SK-N-SH (cell line): ENCODE results near the gene MRPS11. TPM values are rescaled to one million over a fixed set of nuclear protein-coding genes. Genes with fewer than 3 reads are reported as not detected.

Experiments used
- CTCF ChIA-PET: fragments of 300-600, 350-600 bp; formaldehyde crosslinking; extraction: SDS; loops from one replicate; lab custom pipeline; 2021; lab: Yijun Ruan, JAX
- POLR2A ChIA-PET: fragments of 350-600 bp; sonication (Branson Sonifier 250); formaldehyde crosslinking; extraction: SDS; loops from one replicate; lab custom pipeline; 2020; ENCODE audit warnings: antibody characterized with exemption, inconsistent platforms; lab: Yijun Ruan, JAX
- DNase-seq: peaks from one replicate; pipeline ENCODE4 v3.0.0; 2012
- H2AFZ ChIP-seq: fragments of 200-600 bp; sonication (generic); 2 replicates; pipeline ENCODE4 v1.8.1; 2016; ENCODE audit warnings: antibody characterized with exemption, mild to moderate bottlenecking, low read depth
- H3F3A ChIP-seq: fragments of 200-600 bp; sonication (generic); replicated peaks from 2 replicates; pipeline ENCODE3; 2016; ENCODE audit warnings: antibody characterized with exemption, mild to moderate bottlenecking; ENCODE audit not compliant: insufficient read depth
- H3K27ac ChIP-seq, 2 experiments: fragments of 200-500 bp in 1 of 2; fragments of 200-600 bp in 1 of 2; sonication (Bioruptor generic) in 1 of 2; sonication (generic), shearing (Covaris generic) in 1 of 2; 2 replicates each; pipeline versions ENCODE4 v1.5.1 to v1.6.1; 2014 to 2016; ENCODE audit warnings: low read depth in 2 of 2, inconsistent platforms in 1 of 2, low read length in 1 of 2, mild to moderate bottlenecking in 1 of 2, mixed read lengths in 1 of 2
- H3K27me3 ChIP-seq: fragments of 200-600 bp; sonication (generic), shearing (Covaris generic); 2 replicates; pipeline ENCODE4 v1.6.1; 2016; ENCODE audit warnings: mixed run types; ENCODE audit not compliant: insufficient read depth
- H3K36me3 ChIP-seq, 2 experiments: fragments of 200-500 bp in 1 of 2; fragments of 200-600 bp in 1 of 2; sonication (Bioruptor generic) in 1 of 2; sonication (generic) in 1 of 2; replicated peaks in 1 of 2; 2 replicates each; pipeline versions ENCODE3 to v1.5.1; 2014 to 2016; ENCODE audit warnings: low read length in 1 of 2, mild to moderate bottlenecking in 1 of 2; ENCODE audit not compliant: insufficient read depth in 2 of 2, control insufficient read depth in 1 of 2
- H3K4me1 ChIP-seq, 2 experiments: fragments of 200-500 bp in 1 of 2; fragments of 200-600 bp in 1 of 2; sonication (Bioruptor generic) in 1 of 2; sonication (generic), shearing (Covaris generic) in 1 of 2; 2 replicates each; pipeline versions ENCODE4 v1.5.1 to v1.6.1; 2014 to 2016; ENCODE audit warnings: low read depth in 1 of 2, low read length in 1 of 2, mixed run types in 1 of 2; ENCODE audit not compliant: insufficient read depth in 2 of 2, control insufficient read depth in 1 of 2
- H3K4me2 ChIP-seq: fragments of 200-600 bp; sonication (generic), shearing (Covaris generic); 2 replicates; pipeline ENCODE4 v1.6.1; 2017; ENCODE audit warnings: mixed run types
- H3K4me3 ChIP-seq, 2 experiments: fragments of 200-500 bp in 1 of 2; fragments of 200-600 bp in 1 of 2; sonication (Bioruptor generic) in 1 of 2; sonication (generic), shearing (Covaris generic) in 1 of 2; 2 replicates each; pipeline versions ENCODE4 v1.5.1 to v1.8.1; 2014 to 2016; ENCODE audit warnings: low read depth in 2 of 2, inconsistent platforms in 1 of 2, low read length in 1 of 2, mild to moderate bottlenecking in 1 of 2, mixed read lengths in 1 of 2, moderate library complexity in 1 of 2
- H3K79me2 ChIP-seq: fragments of 200-600 bp; sonication (generic); 2 replicates; pipeline ENCODE4 v1.8.1; 2017; ENCODE audit warnings: mild to moderate bottlenecking; ENCODE audit not compliant: insufficient read depth
- H3K9ac ChIP-seq: fragments of 200-600 bp; sonication (generic); 2 replicates; pipeline ENCODE4 v1.6.1; 2017; ENCODE audit warnings: mixed run types
- H3K9me2 ChIP-seq: fragments of 200-600 bp; sonication (generic); 2 replicates; pipeline ENCODE4 v1.6.1; 2017; ENCODE audit warnings: mixed run types
- H3K9me3 ChIP-seq: fragments of 200-600 bp; sonication (generic); 2 replicates; pipeline ENCODE4 v1.6.1; 2017; ENCODE audit warnings: mixed run types, mild to moderate bottlenecking, moderate library complexity
- H4K20me1 ChIP-seq: fragments of 200-600 bp; sonication (generic); 2 replicates; pipeline ENCODE4 v1.6.1; 2017; ENCODE audit warnings: mild to moderate bottlenecking, mixed run types; ENCODE audit not compliant: insufficient read depth
- CHD2 ChIP-seq: fragments of 150-350 bp; IDR thresholded peaks from 2 replicates; pipeline ENCODE4 v1.6.1; 2018; ENCODE audit warnings: low read length; ENCODE audit not compliant: partially characterized antibody
- FOSL2 ChIP-seq: IDR thresholded peaks from 2 replicates; pipeline ENCODE4 v1.4.0; 2012; ENCODE audit warnings: low read depth, mild to moderate bottlenecking, moderate library complexity, borderline replicate concordance
- FOXJ3 ChIP-seq: sonication (generic); formaldehyde crosslinking; IDR thresholded peaks from 2 replicates; pipeline ENCODE4 v1.5.1; 2020; ENCODE audit warnings: mild to moderate bottlenecking, missing genetic modification reagents
- FOXM1 ChIP-seq: IDR thresholded peaks from 2 replicates; pipeline ENCODE4 v1.4.0; 2012; ENCODE audit warnings: low read depth, mild to moderate bottlenecking
- MEF2A ChIP-seq: IDR thresholded peaks from 2 replicates; pipeline ENCODE4 v1.4.0; 2012; ENCODE audit warnings: low read depth, borderline replicate concordance
- POLR2AphosphoS5 ChIP-seq: IDR thresholded peaks from 2 replicates; pipeline ENCODE4 v1.6.1; 2012; ENCODE audit warnings: low read depth, low read length
- RXRA ChIP-seq: IDR thresholded peaks from 2 replicates; pipeline ENCODE4 v1.4.0; 2012; ENCODE audit warnings: low read depth, mild to moderate bottlenecking, borderline replicate concordance
- SMC3 ChIP-seq: IDR thresholded peaks from 2 replicates; pipeline ENCODE4 v1.6.1; 2012; ENCODE audit warnings: low read depth, low read length, improper control_type of control experiment
- TCF12 ChIP-seq: IDR thresholded peaks from 2 replicates; pipeline ENCODE4 v1.4.0; 2012
- WGBS: methylation state at CpG from one replicate; pipeline ENCODE4 v1.1.6; 2017; ENCODE audit warnings: low lambda C conversion rate; 5-methylcytosine and 5-hydroxymethylcytosine counted together
- polyA plus RNA-seq, 3 experiments: library from polyadenylated mRNA; depleted of rRNA; stranded (reverse); fragments of >200 nt; gene quantifications; 2 replicates each; pipeline ENCODE4 v1.2.3, GENCODE V29; 2012
- TF ChIP-seq, protein P1 (sequence below): IDR thresholded peaks from 2 replicates; pipeline ENCODE4 v1.6.1; 2012; ENCODE audit warnings: mild to moderate bottlenecking, low read depth, low read length, moderate library complexity
- TF ChIP-seq, protein P2 (sequence below): fragments of 150-350 bp; IDR thresholded peaks from 2 replicates; pipeline ENCODE4 v1.6.1; 2017; ENCODE audit warnings: antibody characterized with exemption, low read length, low read depth, borderline replicate concordance
- TF ChIP-seq, protein P3 (sequence below): fragments of 200-600 bp; sonication (generic); IDR thresholded peaks from 2 replicates; pipeline ENCODE4 v1.6.1; 2017; ENCODE audit warnings: antibody characterized with exemption, mild to moderate bottlenecking, moderate library complexity
- TF ChIP-seq, protein P4 (sequence below): IDR thresholded peaks from 2 replicates; pipeline ENCODE4; 2012

Gene MRPS11
- polyA plus RNA-seq, 1 of the 3 experiments (the other 2 are of a cell fraction), result 101 TPM

DNA sequence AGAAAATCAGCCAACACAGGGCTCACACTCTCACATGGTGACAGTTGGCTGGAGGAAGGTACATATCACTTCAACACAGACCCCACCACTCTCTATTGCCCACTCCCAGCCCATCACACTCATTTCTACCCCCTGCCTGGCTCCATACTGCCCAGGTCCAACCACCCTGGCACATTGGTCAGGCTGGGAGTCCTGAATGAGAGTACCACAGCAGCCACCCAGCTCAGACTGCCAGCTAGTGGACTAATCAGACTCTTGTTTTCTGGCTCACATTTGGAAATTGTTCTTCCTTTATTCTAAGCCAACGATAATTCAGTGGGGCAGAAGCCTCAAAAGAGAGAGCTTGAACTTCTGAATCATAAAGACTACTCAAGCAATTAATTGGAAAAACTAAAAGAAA, 20.3 kb upstream of the MRPS11 start (continued):
- no peak for TF ChIP-seq MEF2A

DNA sequence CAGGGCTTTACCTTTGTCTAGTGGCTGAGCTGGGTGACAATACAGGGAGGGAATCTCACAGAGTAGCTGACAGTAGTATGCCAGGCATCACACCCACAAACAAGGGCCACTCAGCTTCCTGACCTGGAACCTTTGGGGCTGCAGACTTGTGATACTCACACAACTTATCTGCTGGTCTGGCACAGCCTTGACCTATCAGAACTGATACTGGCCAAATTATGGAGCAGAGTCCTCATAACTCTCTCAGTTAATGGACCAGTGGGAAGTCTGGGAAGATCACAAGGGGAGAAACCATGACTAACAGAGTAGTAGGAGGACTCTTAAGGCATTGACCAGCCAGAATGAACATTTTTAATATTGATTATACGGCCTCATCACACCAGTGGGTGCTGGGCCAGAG, 19.8 kb upstream of the MRPS11 start:
- TF ChIP-seq CHD2 (no peak), FOXJ3 (no peak), FOSL2 (no peak), TCF12 (no peak), FOXM1 (no peak), SMC3 (no peak), POLR2AphosphoS5 (no peak), RXRA (no peak)
- TF ChIP-seq, protein P1, sequence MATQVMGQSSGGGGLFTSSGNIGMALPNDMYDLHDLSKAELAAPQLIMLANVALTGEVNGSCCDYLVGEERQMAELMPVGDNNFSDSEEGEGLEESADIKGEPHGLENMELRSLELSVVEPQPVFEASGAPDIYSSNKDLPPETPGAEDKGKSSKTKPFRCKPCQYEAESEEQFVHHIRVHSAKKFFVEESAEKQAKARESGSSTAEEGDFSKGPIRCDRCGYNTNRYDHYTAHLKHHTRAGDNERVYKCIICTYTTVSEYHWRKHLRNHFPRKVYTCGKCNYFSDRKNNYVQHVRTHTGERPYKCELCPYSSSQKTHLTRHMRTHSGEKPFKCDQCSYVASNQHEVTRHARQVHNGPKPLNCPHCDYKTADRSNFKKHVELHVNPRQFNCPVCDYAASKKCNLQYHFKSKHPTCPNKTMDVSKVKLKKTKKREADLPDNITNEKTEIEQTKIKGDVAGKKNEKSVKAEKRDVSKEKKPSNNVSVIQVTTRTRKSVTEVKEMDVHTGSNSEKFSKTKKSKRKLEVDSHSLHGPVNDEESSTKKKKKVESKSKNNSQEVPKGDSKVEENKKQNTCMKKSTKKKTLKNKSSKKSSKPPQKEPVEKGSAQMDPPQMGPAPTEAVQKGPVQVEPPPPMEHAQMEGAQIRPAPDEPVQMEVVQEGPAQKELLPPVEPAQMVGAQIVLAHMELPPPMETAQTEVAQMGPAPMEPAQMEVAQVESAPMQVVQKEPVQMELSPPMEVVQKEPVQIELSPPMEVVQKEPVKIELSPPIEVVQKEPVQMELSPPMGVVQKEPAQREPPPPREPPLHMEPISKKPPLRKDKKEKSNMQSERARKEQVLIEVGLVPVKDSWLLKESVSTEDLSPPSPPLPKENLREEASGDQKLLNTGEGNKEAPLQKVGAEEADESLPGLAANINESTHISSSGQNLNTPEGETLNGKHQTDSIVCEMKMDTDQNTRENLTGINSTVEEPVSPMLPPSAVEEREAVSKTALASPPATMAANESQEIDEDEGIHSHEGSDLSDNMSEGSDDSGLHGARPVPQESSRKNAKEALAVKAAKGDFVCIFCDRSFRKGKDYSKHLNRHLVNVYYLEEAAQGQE, result no peak
- TF ChIP-seq, protein P2, sequence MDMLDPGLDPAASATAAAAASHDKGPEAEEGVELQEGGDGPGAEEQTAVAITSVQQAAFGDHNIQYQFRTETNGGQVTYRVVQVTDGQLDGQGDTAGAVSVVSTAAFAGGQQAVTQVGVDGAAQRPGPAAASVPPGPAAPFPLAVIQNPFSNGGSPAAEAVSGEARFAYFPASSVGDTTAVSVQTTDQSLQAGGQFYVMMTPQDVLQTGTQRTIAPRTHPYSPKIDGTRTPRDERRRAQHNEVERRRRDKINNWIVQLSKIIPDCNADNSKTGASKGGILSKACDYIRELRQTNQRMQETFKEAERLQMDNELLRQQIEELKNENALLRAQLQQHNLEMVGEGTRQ, result no peak
- TF ChIP-seq, protein P3, sequence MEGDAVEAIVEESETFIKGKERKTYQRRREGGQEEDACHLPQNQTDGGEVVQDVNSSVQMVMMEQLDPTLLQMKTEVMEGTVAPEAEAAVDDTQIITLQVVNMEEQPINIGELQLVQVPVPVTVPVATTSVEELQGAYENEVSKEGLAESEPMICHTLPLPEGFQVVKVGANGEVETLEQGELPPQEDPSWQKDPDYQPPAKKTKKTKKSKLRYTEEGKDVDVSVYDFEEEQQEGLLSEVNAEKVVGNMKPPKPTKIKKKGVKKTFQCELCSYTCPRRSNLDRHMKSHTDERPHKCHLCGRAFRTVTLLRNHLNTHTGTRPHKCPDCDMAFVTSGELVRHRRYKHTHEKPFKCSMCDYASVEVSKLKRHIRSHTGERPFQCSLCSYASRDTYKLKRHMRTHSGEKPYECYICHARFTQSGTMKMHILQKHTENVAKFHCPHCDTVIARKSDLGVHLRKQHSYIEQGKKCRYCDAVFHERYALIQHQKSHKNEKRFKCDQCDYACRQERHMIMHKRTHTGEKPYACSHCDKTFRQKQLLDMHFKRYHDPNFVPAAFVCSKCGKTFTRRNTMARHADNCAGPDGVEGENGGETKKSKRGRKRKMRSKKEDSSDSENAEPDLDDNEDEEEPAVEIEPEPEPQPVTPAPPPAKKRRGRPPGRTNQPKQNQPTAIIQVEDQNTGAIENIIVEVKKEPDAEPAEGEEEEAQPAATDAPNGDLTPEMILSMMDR, result no peak
- TF ChIP-seq, protein P4, sequence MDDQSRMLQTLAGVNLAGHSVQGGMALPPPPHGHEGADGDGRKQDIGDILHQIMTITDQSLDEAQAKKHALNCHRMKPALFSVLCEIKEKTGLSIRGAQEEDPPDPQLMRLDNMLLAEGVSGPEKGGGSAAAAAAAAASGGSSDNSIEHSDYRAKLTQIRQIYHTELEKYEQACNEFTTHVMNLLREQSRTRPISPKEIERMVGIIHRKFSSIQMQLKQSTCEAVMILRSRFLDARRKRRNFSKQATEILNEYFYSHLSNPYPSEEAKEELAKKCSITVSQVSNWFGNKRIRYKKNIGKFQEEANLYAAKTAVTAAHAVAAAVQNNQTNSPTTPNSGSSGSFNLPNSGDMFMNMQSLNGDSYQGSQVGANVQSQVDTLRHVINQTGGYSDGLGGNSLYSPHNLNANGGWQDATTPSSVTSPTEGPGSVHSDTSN, result no peak
- no peaks in the 10 kb centered on the region for H3K79me2 ChIP-seq
- no peaks in the 10 kb centered on the region for H4K20me1 ChIP-seq
- ChIA-PET CTCF (interaction anchor here (0.6 to 10.3 kb wide), 5 partner anchors 12 to 1759 kb away, joined by 3 to 195 read pairs (median 4); partner anchors contain the start of gene NTRK3), POLR2A (no interaction called here)
- H3K4me1 ChIP-seq, result peaks cover 0 to 15% of the 10 kb centered on the region in 2 experiments; a peak in 1 of 4 replicates
- no peak overlapping the region for H3K4me3 ChIP-seq
- H3K9ac ChIP-seq, result no peak overlapping the region
- H3K9me2 ChIP-seq, result 0 out of 2 replicates have a peak, but pooled peaks cover 4% of the 10 kb centered on the region
- no peak overlapping the region for H2AFZ ChIP-seq
- WGBS, result 42% methylated on average over 1 of the region's 1 CpG
- DNase-seq, result no peak
- no peaks in the 10 kb centered on the region for H3F3A ChIP-seq
- H3K4me2 ChIP-seq, result no peak overlapping the region
- no peaks in the 10 kb centered on the region; the same call in 1 of the 2 replicates for H3K9me3 ChIP-seq
- no peaks in the 10 kb centered on the region for H3K27me3 ChIP-seq
- no peak overlapping the region for H3K27ac ChIP-seq
- H3K36me3 ChIP-seq, result no peaks in the 10 kb centered on the region
